T-helper 2 cell treated with Interferon-gamma antibody and Interleukin-4, amounts not matched to agents 100 ng/mL and 5 ng/mL, for 36 hours (primary cell): ENCODE data around the gene HYDIN. TPM values are rescaled to one million over a fixed set of nuclear protein-coding genes. Genes with fewer than 3 reads are reported as not detected.

Experiments used
- intact Hi-C: fragments of 100-400 bp; cut with micrococcal nuclease; formaldehyde crosslinking; loops from one replicate; pipeline ENCODE4 v1.15.1; 2023
- total RNA-seq: library from RNA; stranded (reverse); gene quantifications from 2 replicates; pipeline ENCODE4 v1.2.3, GENCODE V29; 2022

HYDIN gene
- total RNA-seq: not detected in 2 replicates

DNA sequence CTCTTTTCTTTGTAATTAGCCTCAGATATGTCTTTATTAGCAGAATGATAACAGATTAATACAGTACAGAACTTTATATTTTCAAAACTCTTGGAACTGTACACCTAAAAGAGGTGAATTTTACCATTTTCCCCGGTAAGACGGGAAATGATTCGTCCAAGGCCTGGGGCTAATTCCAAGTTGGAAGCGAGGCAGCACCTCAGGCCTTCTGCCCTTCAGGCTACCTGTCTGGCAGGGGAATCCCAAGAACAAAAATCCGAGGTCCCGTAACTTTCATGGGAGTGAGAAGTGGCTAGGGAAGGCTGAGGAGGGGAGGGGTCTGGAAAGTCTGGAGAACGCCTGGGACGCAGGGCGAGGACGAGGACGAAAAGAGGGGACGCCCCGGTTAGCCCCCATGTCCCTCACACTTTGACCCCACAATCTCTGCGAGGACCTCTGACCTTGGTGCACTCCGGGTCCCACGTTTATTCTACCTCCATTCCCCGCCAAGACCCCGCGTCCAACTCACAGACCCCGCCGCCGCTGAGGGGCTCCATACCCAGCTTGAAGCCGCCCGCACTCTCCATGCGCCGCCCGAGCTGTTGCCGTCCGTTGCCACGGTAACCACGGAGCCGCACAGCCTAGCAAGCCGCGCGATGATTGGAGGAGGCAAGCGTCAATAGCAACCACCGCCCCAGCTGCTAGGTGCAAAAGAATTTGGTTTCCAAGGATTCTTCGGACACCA is at the start of gene HYDIN:
Gene HYDIN, minus strand, starts transcription at position 601 of the 724 bp plus-strand sequence. CDS start 43,827 bp downstream, outside the sequence.
- intact Hi-C loops: no loop called here

DNA sequence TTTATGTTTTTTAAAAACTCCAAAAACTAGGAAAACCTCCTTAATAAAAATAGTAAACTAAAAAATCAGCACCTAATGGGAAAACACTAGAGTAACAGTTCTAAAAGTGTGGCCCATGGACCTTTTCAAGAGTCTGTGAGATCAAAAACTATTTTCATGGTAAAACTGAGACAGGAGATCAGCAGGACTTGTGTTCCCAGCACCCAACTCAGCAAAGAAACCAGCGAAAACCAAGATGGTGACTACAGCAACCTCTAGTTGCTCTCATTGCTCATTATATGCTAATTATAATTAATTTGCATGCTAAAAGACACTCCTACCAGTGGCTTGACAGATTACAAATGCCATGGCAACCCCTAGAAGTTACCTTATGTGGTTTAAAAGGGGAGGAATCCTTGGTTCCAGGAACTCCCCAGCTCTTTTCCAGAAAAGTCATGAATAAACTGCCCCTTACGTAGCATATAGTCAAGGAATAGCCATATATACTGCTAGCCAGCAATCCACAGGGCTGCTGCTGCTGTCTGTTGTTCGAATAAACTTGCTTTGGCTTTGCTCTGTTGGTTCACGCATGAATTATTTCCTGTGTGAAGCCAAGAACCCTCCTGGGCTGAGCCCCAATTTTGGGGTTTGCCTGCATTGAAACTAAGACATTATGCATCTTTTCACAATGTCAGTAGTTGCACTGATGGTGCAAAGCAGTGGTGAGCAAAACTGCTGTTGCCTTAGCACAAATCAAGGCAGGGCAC is 46.2 kb upstream of the HYDIN start:
- intact Hi-C loops: no loop called here

DNA sequence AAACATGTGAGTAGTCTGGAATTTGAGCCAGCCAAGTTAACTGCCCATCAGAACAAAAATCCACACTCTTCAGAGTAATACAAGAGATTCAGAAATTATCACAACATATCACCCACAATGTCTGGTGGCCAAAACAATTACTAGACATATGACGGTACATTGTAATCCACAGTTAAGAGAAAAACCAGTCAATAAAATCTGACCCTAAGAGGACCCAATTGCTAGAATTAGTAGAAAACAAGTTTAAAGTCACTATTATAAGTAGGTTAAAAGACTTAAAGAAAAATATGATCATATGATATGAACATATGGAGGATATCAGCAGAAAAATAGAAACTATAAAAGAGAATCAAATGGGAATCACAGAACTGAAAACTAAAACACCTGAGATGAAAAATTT is 42.9 kb upstream of the HYDIN start:
- intact Hi-C loops: no loop called here

DNA sequence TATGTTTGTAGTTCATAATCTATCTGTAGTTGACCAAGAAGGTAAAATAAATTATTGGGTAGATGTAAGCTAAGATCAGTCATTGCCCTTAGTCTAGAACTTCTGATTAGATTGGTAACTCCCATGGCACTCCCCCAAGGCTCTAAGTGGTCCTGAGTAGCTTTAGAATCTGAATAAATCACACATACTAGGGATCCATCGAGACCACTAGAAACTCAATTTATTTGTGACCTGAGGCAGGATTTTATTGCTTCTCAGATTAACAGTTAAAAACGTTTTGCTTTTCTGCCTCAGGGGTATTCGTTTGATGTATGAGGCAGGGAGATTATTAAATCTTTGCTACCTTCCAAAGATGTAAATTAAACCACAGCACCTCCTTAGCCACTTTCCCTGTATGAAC is 33.8 kb upstream of the HYDIN start:
- intact Hi-C loops: no loop called here

DNA sequence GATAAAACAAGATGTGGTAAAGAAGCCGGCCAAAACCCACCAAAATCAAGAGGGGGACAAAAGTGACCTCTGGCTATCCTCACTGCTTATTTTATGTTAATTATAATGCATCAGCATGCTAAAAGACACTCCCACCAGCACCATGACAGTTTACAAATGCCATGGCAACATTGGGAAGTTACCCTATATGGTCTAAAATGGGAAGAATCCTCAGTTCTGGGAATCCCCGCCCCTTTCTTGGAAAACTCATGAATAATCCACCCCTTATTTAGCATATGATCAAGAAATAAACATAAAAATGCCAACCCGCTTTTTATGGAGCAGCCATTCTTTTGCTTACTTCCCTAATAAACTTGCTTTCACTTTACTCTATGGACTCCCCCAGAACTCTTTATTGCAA is 33.1 kb upstream of the HYDIN start:
- intact Hi-C loops: no loop called here

DNA sequence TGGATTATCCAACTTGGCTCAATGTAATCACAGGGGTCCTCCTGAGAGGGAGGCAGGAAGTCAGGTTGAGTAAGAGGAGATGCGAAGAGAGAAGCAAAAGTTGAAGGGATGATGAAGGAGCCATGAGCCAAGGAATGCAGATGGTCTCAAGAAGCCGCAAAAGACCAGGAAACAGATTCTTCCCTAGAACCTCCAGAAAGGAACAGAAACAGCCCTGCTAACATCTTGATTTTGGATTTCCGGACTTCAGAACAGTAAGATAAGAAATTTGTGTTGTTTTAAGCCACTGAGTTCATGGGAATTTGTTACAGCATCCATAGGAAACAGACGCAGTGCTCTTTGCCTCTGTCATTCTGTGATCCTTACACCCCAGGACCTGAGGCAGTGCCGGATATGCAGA is 31.9 kb upstream of the HYDIN start:
- intact Hi-C loops: no loop called here

DNA sequence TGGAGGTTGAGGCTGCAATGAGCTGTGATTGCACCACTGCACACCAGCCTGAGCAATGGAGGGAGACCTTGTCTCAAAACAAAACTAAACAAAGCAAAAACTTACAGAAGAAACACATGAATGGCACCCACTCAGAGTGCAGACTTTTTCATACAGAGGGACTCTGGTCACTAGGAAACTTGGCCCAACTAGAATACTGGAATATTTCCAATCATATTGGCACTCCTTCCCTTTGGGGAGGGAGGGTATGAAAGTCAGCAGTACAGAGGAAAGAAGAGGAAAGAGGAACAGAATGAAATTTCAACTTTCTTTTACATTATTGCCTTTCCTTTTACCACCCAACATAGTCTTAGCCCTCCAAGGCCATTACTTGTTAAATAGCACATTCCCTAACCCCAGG is 30.5 kb upstream of the HYDIN start:
- intact Hi-C loops: no loop called here

DNA sequence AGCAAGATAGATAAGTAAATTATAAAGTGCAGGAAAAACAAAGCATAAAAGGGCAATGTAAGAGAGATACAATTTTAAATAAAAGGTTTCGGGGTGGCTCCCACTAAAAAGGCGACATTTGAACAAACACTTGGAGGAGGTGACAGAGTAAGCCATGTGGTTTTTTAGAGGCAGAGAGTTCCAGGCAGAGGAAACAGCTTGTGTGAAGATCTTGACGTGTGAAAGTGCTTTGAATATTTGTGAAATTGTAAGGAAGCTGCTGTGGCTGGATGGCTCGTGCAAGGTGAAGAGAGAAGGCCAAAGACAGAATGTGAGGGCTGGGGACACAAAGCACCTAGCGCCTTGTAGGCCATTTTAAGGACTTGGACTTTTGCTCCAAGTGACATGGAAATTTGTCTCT is 28.6 kb upstream of the HYDIN start:
- intact Hi-C loops: no loop called here

DNA sequence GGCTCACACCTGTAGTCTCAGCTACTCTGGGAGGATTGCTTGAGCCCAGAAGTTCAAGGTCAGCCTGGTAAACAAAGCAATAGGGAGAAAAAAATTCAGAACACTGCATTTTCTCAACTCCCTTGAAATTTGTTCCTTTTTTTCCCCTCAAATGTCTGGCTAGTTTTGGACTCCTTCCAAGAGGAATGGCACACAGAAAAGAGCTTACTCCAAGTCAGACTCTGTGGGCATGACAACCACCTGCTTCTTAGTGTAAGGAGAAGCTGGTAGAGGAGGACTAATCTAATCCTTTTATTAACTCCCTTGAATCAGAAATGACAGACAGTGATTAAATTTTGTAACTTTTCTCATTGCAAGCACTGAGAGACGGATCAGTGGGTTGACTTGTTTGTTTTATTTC is 27.9 kb upstream of the HYDIN start:
- intact Hi-C loops: no loop called here

DNA sequence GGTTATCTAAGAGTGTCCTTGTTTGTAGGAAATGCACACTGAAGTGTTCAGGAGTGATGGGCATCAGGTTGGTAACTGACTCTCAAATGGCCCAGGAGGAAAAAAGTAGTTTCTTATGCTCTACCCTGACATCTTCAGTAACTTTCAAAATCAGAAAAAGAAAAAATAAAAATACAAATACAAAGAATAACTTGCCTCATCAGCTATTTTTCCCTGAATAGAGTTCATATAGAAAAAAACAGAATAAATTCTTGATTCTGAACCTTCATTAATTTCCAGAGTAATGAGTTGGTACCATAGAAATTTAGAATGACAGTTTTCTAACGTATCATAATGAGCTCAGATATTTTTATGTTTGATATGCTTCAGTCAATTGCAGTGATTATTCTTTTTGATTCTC is 27.2 kb upstream of the HYDIN start:
- intact Hi-C loops: no loop called here

DNA sequence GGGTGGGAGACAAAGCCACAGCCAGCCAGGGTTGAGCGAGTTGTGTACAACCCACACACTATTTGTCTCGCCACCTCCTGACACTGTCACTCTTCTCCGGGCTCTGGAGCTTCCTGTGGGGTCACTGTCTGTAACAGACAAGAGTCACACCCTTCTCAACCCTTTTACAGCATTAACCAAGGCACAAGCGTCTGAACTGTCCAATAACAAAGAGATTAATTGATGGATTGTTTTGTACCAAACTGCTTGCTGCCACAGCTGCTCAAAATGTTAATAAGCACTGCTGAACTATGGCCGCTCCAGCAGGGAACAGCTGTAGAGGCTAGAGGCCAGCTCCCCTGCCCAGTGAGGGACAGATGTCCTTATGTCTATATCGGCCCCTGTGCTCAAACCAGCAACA is 25.2 kb upstream of the HYDIN start:
- intact Hi-C loops: no loop called here

DNA sequence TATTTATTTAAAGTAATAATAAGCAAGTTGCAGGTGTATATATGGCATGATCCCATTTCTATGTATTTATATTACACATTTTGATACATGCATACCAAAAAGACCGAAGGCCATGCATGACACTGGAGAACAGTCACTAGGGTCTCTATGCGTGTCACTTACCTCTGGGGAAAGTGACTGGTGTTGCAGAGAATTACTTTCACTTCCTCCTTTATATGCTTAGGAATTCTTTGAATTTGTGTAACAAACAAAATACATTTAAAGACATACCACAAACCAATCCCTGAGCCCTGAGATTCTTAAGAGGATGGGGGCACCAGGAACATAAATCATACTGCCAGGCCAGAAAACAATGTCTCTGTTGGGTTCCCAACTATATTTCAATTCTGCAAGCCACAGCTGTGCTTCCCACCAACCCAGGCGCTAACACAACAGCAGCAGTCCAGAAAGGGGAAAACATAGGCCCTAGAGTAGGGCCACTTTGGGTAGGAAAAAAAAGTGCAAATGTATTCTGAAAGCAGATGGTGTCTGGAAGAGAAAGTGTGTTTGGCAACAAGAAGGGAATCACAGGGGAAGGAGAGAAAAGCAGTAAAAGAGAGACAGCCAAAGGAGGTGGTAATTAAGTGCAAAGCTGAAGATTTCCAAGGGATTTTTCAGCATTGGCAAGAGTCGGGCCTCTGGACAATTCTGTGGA is 24.5 kb upstream of the HYDIN start:
- intact Hi-C loops: no loop called here

DNA sequence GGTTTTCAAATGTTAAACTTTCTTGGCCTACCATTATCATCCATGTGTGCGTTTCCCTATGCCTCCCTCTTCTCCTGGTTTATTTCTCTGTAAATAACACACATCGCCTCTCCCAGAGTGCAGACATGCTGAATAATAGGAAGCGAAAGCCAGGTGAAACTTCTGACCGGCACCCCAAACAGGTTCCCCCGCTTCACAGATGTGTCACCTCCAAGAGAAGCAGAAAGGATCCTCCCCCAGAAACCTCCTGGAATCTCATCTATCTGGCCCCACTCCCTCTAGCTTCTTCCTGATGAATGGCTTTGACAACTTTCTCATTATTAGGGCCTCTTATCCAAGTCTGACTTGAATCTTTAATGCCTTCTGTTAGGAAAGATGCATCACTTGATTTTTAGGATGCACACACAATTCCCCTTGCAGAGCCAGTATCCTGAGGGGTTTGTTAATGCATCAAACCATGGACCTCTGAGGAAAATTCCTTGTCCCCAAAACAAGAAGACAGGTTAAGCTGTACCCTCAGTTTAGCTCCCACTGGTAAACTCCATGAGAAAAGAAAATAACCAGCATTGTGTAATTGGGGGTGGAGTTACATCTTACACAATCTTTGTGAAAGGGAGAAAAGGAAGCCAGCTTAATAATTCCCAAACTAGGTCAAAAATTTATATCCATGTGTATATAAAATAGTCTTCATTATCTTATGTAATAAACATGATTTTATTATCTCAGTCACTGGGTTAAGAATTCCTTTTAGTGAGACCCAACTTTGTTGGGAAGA is 20.1 kb upstream of the HYDIN start:
- intact Hi-C loops: no loop called here

DNA sequence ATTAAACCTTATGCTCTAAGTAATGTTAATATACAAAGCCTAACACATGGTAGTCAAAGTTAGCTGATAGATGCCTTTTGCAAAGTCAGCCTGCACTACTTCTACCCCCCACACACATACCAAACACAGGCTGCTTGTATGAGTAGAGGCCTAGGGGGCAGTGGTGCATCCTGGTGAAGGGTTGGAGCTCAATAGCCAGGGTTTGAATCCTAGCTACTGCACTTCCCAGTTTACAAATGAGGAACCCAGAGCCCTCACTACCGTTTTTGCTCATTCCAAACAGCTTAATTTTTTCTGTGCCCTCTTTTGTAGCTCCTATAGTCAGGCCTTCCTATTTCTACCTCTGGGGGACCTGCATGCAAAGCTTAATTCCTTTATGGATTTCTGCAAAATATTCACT is 18.9 kb upstream of the HYDIN start:
- intact Hi-C loops: no loop called here

DNA sequence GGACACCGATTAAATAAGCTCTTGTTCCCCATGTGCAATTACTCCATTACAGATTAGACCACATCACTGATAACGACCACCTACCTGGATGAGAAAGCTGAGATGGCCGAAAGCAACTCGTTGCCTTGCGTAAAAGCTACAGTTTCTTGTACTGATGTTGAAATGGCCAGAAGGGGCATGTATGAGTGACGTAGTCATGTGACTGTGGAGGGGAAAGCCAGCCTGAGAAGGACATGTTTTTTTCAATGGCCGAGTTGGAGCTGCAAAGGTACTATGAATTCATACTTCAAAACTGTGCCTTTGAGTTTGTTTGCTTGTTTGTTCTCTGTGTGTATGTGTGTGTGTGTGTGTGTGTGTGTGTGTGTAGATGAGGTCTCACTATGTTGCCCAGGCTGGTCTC is 17.0 kb upstream of the HYDIN start:
- intact Hi-C loops: no loop called here

DNA sequence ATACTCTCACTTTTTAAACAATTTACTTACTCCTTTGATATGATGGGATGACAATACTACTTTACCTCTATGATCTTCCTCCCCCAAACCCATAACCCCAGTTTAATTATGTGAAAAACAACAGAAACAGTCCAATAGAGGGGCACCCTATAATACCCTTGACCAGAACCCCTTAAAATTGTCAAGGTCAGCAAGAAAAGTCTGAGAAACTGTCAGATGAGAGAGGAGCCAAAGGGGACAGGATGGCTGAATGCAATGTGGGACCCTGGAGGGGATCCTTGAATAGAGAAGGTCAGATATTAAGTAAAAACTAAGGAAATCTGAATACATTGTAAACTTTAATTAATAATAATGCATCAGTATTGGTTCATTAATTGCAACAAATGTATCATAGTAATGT is 15.8 kb upstream of the HYDIN start:
- intact Hi-C loops: no loop called here

DNA sequence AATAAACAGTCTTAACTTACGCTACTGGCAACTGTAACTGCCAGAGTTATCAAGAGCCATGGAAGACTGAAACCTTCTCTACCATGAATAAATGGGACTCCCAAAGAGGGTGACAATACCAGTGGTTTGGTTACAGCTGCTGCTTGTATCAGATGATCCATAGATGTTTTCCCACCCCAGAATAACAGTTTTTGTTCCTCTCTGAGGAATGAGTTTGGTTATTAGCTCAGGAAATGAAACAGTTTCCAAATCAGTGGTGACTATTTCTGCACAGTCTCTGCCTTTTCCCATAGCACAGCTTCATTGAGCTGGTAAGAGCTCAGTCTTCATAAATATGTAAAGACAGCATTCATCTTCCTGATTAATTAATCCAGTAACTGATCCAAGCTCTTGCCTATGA is 14.0 kb upstream of the HYDIN start:
- intact Hi-C loops: no loop called here

DNA sequence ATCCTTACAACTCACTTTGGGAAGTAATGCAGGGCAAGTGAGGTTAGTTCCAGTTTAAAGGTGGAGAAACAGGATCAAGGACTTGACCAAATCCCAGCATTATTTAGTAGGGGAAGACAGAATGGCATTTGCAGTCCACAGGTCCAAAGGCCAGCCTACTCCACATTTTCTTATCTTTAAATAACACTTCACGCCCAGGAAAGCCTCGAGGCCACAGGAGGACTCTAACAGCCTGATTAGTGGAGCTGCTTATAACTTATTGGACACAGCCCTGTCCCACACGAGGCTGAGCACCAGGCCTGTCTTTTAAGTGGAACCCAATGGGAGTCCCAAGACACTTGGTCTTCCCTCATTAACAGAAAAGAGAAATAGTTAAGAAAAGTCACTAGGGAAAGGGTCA is 12.1 kb upstream of the HYDIN start:
- intact Hi-C loops: no loop called here

DNA sequence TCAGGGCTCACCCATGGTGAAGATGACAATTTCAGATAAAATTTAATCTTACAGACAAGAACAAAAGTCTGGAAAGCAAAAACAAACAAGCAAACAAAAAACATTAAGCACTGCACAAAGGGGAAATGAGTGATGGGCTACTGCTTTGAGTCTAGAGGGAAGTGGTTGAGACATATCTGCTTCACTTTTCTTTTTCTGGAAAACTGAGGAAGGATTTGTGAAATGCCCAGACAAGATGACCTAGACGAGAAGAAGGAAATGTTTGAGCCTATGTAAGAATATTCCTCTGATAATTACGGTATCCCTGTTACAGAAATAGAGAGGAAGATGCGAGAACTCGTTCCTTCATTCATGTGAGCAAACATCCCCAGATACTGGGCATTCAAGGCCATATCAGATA is 11.5 kb upstream of the HYDIN start:
- intact Hi-C loops: no loop called here

DNA sequence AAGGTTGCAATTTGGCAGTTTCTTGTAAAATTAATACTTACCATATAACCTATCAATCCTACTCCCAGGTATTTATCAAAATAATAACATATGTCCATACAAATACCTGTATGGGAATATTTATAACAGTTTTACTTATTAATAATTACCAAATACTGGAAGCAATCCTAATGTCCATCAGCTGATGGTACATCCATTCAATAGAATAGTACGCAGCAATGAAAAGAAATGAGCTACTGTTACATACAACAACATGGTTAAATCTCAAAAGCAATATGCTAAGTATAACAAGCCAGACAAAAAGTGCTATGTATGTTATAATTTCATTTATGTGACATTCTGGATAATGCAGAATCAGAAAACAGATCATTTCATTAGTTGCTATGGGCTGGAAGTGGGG is 1.2 kb downstream of the HYDIN start:
- intact Hi-C loops: no loop called here

DNA sequence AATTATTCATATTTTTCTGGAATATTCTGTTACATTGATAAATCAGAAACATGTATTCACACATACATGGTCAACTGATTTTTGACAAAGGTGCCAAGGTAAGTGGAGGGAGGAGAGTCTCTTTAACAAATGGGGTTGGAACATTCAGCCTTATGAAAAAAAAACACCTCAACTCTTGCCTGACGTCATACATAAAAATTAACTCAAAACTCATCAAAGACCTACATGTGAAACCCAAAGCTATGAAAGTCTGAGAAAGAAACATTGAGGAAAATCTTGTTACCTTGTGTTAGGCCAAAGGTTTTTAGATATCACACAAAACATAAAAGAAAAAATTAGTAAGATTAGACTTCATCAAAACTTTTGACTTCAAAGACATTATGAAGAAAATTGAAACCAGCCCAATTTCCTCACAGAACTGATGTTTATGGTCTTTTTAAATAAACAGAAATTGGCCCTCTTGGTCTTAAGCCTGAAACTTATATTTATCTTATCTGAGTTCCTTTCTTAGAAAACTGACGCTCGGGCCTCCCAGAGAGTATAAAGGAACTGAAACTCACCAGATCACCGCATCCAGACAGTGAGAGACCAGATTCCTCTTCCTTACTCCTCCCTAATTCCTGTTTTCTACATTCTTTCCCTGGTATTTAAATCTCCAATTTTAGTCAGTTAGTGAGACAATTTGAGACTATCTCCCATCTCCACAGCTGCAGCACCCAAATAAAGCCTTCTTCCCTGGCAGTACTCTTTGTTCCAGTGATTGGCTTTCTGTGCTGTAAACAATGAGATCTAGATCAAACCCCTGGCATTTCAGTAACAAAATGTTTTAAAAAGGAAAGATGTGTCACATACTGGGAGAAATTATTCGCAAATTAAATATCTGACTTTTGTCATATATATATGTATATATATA is 4.0 kb downstream of the HYDIN start:
- intact Hi-C loops: no loop called here
